NOMO-1 (cell line): ENCODE data around the gene RECQL5.
"Not testable (repeated sequence)": the region's sequence is repeated elsewhere in the genome, so short reads cannot be mapped to it uniquely, and the experiment has no call there.

Experiments used
- DNase-seq, 2 experiments: peaks; one replicate each; lab custom pipeline; 2025; ENCODE audit not compliant: unreplicated experiment in 2 of 2; lab: John Stamatoyannopoulos, UW

Gene RECQL5

GRCh38 chr17:75595920-75596313 lies 71.0 kb downstream of the RECQL5 start:
- no peak for DNase-seq

GRCh38 chr17:75595284-75595919 lies 71.6 kb downstream of the RECQL5 start:
- no peak for DNase-seq

DNA sequence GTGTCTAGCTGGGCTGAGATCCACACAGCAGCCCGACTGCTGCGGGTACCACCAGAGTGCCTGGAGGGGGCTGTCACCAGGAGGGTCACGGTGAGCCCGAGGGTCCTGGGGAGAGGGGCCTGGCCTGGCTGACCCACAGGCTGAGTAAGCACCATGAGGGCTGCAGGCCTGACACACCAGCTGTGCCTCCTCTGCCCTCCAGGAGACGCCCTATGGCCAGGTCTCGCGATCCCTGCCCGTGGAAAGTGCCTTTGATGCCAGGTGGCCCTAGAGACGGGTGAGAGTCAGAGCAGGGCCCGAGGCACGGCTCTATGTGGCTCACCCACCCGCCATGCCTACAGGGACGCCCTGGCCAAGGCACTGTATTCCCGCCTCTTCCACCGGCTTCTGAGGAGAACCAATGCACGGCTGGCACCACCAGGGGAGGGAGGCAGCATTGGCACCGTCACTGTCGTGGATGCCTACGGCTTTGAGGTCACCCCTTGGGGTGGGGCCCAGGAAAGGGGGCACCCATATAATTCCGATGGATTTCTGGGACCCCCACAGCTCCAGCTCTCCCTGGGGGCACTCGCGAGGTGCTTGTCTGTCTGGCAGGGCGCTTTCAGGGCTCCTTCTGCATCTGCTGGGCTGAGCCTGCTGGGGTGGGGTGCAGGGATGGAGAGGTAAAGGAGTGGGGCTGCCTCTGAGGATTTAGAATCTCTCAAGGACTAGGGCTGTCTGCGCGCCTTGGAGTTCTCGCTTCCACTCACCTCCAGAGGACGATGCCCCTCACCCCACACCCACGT lies 72.3 kb downstream of the RECQL5 start:
- DNase-seq: no peak

DNA sequence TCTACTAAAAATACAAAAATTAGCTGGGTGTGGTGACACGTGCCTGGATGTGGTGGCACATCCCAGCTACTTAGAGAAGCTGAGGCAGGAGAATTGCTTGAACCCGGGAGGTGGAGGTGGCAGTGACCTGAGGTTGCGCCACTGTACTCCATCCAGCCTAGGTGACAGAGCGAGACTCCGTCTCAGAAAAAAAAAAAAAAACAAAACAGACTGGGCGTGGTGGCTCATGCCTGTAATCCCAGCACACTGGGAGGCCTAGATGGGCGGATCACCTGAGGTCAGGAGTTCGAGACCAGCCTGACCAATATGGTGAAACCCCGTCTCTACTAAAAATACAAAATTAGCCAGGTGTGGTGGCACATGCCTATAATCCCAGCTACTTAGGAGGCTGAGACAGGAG lies 73.5 kb downstream of the RECQL5 start:
- DNase-seq: not testable (repeated sequence)

GRCh38 chr17:75592348-75593020 lies 74.5 kb downstream of the RECQL5 start:
- no peak for DNase-seq

DNA sequence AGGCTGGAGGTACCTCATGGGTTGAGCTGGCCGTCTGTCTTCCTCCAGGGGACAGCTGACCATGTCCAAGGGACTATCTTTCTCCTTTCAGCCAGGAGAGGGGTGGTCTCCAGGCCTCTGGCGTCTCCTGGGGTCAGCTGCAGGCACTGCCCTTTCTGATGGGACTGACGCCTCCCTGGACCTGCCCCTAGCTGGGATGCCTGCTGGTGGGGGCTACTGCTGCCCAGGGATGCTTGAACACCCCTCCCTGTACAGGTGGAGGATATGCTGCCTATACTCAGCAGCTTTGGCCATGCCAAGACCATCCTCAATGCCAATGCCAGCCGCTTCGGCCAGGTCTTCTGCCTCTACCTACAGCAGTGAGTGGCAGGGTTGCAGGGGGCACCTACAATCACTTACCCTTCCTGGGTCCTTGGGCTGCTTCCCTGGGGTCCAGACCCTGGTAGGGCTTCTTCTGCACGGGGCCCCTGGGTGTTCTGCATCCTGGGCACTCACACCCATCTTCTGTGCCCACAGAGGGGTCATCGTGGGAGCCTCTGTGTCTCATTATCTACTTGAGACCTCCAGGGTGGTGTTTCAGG lies 75.1 kb downstream of the RECQL5 start:
- no peak for DNase-seq

DNA sequence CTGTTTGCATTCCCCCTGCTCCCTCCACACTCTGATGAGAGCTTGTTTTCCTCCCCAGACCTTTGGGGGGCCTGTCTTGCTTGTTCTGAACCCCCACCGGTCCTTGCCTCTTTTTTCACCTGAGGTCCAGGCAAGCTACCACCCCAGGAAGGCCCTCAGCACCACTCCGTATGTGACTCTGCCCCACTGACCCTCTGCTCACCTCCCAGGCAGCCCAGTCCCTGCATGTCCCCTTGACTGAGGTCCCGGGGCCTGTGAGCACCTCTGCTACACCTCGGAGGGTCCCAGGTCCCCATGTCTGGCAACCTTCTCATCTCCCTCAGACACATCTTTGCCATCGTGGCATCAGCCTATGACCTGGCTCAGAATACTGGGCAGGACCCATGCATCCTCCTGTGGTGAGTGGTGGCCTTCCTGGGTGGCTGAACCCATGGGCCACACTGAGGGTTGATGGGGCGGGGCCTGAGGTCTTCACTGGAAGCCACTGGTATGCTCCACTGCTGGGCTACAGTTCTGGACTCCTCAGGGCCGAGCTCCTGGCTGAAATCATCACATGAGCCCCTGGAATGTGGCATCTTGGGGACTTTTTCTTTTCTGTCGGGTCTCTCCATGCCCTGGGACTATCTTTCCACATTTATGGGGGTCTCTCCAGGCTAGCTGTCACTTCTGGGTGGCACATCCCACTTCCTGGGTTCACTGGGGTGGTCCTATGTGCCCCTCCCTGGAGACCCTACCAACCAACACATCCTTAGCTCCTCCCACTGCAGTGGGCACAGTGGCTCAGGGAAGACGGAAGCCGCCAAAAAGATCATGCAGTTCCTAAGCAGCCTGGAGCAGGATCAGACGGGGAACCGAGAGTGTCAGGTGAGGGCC lies 75.9 kb downstream of the RECQL5 start:
- no peak for DNase-seq

- no peak for DNase-seq
Observed at GRCh38 chr17:75590314-75590761, 76.6 kb downstream of the RECQL5 start.

DNA sequence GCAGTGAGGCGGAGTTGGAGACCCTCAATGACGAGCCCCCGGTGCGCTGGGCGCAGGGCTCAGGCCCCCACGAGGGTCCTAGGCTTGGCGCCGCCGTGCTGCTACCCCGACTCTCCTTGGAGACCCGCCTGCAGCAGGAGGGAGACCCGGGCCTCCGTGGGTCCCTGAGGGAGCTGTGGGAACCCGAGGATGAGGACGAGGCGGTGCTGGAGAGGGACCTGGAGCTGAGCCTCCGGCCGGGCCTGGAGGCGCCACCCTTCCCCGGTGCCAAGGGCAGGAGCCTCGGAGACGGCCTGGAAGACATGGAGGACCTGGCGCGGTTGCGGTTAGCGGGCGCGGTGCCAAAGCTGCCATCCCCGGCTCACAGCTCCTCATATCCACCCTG lies 77.0 kb downstream of the RECQL5 start:
- no peak for DNase-seq

- DNase-seq: peak; percentile 86 to 90
Observed at GRCh38 chr17:75589012-75589918, 77.7 kb downstream of the RECQL5 start.

- DNase-seq: no peak
Observed at GRCh38 chr17:75588596-75589011, 78.3 kb downstream of the RECQL5 start.

- peak; percentile 80 to 84 for DNase-seq
Observed at GRCh38 chr17:75587675-75588595, 79.0 kb downstream of the RECQL5 start, which contains the start of gene MYO15B. Gene MYO15B (plus strand): TSS chr17:75587800. CDS start chr17:75588058, 258 bp downstream.

DNA sequence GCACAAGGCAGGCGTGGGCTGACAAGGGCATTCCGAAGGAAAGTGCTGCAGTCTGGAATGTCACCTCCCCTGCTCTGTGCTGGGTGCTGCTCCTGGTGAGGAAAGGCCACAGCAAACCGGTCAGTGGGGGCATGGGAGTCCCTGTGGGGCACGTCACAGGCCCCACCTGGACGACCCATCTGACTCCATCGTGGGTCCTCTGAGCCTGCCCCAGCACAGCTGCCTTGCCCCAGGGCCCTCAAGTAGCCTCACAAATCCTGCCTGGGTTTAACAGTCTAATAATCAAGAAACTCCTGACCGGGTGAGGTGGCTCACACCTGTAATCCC lies 82.1 kb downstream of the RECQL5 start:
- no peak for DNase-seq

DNA sequence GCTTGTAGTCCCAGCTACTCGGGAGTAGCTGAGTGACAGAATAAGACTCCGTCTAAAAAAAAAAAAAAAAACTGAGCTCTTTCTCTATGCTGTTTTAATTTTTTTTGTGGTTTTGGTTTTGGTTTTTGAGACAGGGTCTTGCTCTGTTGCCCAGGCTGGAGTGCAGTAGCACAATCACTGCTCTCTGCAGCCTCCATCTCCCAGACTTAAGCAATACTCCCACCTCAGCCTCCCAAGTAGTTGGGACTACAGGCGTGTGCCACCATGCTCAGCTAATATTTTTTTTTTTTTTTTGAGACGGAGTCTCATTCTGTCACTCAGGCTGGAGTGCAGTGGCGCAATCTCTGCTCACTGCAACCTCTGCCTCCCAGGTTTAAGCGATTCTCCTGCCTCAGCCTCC lies 83.8 kb downstream of the RECQL5 start:
- DNase-seq: not testable (repeated sequence)

DNA sequence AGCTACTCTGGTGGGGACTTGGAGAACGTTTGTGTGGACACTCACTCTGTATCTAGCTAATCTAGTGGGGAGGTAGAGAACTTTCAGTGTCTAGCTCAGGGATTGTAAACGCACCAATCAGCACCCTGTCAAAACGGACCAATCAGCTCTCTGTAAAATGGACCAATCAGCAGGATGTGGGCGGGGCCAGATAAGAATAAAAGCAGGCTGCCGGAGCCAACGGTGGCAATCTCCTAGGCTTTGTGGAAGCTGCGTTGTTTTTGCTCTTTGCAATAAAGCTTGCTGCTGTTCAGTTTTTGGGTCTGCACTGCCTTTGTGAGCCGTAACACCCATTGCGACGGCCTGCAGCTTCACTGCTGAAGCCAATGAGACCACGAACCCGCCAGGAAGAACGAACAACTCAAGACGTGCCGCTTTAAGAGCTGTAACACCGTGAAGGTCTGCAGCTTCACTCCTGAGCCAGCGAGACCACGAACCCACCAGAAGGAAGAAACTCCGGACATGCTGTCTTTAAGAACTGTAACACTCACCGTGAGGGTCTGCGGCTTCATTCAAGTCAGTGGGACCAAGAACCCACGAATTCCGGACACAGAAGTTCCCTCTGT lies 85.7 kb downstream of the RECQL5 start:
- not testable (repeated sequence) for DNase-seq
